Dermis blood vessel endothelial cell (primary cell): ENCODE results near the gene PI4KA. TPM values are rescaled to one million over a fixed set of nuclear protein-coding genes. Genes with fewer than 3 reads are reported as not detected.
A peak's percentile ranks its signal among the peaks of the same experiment; 100 is the strongest.
"Not testable (repeated sequence)": the region's sequence is repeated elsewhere in the genome, so short reads cannot be mapped to it uniquely, and the experiment has no call there.

Experiments
- DNase-seq: peaks from one replicate; pipeline ENCODE4 v3.0.0; 2010
- total RNA-seq: library from RNA; depleted of rRNA; stranded (reverse); fragments of >200 nt; gene quantifications from 2 replicates; pipeline ENCODE4 v1.2.3, GENCODE V29; 2014

Gene PI4KA
- total RNA-seq, 1 donor from 2014 or later = 20.3 TPM

DNA sequence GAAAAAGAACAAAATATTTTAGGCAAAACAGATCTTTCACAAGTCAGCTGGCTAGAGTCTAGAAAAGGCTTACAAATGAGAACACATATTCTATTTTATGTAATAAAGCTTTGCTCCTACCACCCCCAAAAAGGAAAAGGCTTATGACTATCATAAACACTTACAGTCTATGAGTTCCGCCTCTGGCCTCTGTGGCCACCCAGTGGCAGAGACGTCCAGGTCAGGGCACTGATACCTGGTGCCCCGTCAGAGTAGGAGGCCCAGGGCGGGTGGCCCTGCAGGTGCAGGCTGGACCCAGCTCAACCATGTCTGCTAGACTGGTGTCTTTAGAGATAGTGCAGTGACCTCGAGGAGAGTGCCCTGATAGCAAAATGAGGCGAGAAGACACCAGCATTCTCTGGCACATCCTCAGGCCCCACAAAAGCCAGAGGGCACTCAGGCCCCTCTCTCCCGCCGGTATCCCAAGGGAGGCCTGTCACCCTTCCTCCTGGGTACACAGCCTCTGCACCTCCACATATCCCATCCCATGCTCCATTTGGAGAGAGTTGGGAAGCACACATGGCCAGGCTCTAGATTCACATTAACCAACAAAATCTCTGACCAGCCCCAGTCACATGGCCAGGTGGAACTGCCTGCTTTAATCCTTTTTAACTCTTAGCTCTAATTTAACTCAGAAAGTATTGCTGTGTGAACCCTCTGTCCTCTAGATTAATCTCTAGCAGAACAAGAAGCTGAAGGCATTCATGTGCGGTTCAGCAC is 112.0 kb downstream of the PI4KA start:
- no peak for DNase-seq

DNA sequence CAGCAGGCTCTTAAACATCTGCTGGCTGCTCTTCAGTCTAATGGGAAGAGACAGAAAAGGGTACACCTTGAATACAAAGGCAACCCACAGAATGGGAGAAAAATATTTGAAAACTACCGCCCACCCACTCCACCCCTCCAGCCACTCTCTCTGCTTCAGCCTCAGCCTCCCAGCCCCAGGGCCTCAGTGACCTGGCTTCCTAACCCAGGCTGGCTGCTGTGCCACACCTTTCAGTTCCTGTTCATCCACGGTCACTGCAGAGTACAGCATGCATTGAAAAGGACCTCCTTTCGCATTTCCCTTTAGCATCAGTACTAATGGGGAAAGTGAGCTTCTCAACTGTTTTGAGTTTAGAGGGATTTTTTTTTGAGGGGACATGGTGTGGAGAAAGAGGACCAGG is 113.5 kb downstream of the PI4KA start:
- no peak for DNase-seq

GRCh38 chr22:20744456-20744855 is 114.2 kb downstream of the PI4KA start:
- DNase-seq = no peak

GRCh38 chr22:20742764-20743163 is 115.8 kb downstream of the PI4KA start:
- no peak for DNase-seq

DNA sequence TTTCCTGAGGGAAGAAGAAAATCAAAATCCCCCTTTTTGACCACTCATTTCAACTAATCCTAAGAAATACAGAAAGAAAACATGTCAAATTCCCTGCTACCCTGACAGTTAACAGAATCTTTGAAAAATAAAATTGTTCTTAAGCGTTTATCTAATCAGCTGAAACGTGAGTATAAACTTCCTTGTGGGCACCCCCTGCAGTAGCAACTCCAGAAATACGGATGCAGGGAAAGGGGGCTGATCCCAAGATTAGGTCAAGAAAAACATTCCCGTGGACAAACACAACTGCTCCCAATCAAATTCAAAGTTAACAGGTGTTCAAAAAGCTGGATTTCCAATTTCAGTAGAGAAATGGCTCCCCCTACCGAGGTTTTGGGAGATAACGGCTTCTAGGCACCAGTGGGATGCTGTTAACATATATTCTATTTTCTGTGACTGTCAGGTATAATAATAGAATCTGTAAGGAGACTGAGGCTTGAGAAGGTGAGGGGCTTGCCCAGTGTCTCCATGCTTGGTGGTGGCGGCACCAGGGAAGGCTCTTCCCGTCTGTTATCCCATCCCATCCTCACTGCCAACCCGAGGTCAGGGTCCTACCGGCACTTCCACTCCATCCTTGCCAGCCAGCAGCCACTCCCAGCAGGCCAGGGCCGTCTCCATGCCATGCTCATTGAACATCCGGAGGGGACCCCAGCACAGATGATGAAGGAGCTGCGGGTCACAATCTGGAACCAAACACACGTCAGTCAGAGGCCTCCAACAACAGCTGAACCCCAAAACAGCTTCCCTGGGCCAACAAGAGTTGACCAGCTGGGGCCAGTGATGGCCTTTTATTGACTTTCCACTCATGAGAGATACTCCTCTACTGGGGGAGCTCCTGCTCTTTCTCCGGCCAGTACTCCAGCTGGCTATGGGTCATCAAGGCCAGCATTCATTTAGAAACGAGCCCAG is 116.7 kb downstream of the PI4KA start:
- DNase-seq = peak; percentile 66

DNA sequence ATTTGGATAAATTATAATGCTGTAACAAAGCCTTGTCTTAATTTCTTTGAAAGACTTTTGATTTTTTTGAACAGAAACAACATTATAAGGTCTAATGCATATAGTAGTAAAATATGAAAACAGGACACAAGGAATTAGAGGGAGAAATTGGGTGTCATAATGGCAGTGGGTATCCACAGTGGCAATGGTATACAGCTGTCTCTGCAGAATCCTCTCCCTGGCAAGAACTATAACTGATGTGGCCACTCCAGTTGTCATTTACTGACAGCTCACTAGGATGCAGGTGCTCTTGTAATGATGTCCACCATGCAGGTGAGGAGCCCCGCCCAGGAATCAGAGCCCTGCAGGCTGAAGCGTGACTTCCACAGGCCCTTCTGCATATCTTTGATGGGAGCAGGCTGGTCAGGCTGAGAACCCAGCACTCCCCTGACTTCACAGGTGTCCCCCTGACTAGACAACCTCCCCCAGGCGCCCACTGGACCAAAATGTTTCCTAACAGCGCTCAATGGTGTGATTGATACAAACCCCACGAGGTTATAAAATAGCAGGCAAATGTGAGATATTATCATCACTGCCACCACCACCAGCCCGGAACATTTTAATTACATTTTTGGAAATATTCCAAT is 117.5 kb downstream of the PI4KA start:
- no peak for DNase-seq

DNA sequence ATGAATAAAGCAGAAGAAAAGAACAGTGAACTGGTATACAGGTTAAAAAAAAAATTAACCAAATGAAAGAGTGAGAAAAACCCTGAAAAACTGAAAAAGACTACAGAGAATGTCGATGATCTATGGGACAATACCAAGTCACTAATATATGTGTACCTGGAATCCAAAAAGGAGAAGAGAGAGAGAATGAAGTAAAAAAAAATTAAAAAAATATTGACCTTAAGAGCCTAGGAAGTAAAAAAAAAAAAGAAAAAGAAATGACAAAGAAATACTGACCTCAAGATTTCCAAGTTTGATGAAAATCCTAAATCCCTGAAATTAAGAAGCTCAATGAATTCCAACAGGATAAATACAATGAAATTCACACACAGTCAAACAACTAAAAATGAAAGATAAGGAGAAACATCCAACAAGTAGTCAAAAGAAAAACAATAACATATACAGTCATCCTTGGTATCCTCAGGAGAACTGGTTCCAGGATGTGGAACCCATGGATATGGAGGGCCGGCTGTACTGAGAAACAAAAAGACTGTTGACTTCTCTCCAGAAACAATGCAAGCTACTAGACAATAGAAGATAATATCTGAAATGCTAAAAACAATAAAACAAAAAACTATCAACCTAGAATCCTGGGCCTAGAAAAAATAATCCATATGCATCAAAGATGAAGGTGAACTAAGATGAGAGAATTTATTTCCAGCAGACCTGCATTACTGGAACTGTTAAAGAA is 118.2 kb downstream of the PI4KA start:
- DNase-seq = no peak

DNA sequence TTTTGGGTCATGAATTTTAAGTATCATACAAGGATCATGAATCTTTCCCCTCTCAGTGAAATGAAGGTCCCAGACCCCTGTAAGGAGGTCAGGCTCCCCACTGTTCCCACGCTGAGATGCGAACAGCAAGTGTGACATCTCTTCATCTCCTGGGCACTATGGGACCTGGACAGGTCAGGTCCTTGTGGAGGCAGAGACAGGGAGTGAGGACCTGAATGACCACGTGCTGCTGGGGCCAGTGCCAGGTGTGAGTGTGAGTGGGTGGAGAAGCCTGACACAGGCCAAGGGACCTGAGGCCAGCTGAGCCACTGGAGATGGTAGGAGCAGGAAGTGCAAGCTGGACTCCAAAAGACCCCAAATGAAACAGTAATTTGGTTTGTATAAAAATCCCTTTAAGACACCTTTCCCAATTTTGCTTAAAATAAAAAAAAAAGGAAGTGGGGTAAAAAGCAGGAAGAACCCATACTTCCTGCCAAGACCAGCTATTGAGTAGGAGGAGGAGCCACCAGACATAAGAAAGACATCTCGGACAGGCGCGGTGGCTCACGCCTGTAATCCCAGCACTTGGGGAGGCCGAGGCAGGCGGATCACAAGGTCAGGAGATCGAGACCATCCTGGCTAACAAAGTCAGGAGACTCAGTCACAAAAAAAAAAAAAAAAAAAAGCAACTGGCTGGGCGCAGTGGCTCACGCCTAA is 120.1 kb downstream of the PI4KA start:
- no peak for DNase-seq

GRCh38 chr22:20736891-20737290 is 121.7 kb downstream of the PI4KA start:
- not testable (repeated sequence) for DNase-seq

DNA sequence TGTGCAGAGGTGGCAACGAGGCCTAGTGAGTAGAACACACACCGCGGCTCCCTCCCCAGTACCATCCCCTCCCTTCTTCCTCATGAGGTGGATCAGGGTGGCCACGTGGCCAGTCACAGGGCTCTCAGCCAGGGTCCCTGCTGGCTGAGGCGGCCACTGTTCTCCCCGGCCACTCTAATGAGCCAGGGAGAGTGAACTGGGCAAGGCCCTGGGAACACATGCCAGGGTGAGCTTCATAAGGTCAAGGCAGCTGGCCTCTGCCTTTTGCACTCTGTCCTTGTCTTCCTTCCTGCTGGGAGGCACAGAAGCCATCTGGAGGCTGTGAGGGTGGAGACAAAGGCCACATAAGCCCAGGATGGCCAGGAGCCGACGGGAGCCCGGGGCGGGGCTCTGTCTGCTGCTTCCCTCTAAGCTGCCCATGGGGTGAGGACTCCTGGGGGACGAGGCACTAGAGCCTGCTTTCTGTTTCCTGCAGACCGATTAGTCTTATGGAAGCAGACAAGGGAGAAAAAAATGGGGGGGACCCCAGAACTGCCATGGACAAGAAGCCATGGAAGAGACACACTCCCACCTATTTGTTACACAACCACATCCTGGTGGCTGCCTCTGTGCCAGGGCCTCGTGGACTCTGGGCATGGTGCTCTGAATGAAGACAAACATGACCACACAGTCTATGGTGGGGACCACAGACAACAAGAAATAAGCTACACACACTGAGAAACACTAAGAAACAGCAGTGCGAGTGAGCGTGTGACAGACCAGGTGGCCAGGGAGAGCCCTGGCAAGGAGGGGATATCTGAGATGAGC is 123.1 kb downstream of the PI4KA start:
- not testable (repeated sequence) for DNase-seq

- DNase-seq = not testable (repeated sequence)
Observed at GRCh38 chr22:20732431-20732830, 126.2 kb downstream of the PI4KA start.

GRCh38 chr22:20729194-20729593 is 129.4 kb downstream of the PI4KA start:
- DNase-seq = no peak

DNA sequence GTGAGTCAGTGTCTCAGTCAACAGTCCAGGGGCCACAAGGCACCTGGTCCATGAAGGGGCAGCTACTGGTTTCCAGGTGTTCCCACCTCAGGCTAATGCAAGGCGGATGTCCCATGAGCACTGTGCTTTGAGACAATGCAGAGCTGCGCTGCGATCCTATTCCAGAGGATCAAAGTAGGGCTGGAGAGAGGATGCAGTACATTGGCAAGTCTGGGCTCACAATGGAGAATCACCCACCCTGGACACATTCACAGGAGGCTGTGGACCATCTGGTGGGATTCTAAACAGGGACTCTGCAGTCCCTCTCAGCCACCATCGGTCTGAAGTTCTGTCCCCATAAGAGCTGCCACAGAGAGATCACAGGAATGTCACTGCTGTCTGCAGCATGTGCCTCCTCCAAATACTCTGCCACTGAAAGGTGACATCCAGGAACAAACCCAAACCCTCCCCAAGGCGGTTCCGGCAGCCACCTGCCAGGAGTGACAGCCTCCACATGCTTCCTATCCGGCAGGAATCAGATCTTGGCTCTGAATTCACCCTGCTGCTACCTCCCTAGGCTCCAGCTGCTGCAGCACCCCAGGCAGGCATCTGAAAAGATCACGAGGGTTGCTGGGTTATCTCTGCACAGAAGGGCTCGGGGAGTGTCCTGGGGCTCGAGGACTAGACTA is 130.0 kb downstream of the PI4KA start:
- DNase-seq = no peak

GRCh38 chr22:20727118-20728015 is 131.2 kb downstream of the PI4KA start:
- DNase-seq = no peak

DNA sequence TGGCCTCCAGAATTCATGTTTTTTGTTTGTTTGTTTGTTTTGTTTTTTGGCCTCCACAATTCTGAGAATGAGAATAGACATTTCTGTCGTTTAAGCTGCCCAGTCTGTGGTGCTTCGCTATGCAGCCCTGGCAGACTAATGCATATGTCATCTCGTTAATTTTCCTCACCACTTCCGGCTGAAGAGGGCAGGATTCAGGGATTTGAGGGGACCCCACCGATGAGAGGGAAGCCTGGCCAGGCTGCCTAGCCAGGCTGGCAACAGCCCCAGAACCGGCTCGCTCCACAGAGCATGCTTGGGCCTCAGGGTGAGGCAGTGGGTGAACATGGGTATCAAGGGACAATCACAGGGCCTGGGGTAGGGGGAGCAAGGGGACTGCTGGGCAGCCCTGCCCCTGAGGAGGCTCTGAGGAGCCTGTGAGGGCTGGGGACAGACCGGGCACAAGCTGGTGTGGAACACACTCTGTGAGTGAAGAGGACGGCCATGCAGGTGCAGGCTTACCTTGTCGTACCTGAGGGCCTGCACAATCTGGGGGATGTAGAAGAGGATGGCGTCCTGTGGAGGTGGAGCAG is 132.5 kb downstream of the PI4KA start:
- no peak for DNase-seq

DNA sequence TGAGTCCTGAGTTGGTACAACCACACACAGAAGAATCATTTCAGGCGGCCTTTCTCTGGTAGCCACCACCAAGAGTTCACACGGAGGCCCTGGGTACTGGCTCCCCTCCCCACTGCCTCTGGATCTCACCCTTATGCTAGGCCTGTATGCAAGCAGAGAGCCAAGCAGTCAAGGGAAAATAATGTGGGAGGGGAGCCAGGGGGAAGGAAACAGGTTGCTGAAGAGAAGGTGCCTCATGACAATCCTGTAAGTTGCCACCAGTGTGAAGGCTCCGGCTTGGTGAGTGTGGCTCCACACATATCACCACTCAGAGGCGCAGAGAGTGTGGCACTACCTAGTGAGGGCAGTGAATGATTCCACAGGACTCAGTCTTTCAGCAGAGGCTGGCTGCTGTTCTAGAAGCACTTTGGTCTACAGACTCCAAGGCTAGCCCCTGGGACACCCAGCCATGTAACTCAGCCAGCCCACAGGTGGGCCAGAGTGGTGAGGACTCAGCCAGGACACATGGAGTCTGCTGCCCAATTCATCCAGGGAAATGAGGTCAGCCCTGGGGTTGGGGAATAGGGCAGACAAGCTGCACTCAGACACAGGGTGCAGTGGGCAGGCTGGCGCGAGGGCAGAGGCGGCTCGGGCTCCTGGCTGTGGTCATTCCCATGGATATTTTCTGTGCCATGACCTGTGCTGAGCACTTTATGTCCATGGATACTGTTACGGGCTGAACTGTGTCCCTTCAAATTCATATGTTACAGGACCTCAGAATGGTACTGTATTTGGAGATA is 133.7 kb downstream of the PI4KA start:
- no peak for DNase-seq

- DNase-seq = no peak
Observed at GRCh38 chr22:20721409-20722218, 137.0 kb downstream of the PI4KA start.
